Measurements from ENCODE around the gene CTCF. TPM values are rescaled to one million over a fixed set of nuclear protein-coding genes. Genes with fewer than 3 reads are reported as not detected.

Gene CTCF
- total and polyA plus RNA-seq, 2 experiments from 2014 or later = 64.5 to 72.3 TPM

DNA sequence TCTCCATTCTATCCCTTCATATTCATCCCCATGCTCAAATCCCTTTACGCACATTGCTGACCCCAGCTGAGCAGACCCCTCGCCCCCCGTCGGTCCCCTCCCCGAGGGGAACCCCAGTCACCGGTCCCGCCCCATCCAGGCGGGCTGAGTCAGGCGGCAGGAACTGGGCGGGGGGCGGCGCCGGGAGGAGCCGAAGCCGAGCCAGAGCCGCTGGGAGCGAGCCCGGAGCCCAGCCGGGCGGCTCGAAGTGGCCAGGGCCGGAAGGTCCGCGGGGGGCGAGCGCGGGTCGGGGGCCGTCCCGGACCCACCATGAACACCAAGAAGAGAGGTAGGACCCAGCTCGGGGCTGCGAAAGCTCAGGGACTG lies 25.1 kb upstream of the CTCF start (continued):
- TF ChIP-seq, protein P1, sequence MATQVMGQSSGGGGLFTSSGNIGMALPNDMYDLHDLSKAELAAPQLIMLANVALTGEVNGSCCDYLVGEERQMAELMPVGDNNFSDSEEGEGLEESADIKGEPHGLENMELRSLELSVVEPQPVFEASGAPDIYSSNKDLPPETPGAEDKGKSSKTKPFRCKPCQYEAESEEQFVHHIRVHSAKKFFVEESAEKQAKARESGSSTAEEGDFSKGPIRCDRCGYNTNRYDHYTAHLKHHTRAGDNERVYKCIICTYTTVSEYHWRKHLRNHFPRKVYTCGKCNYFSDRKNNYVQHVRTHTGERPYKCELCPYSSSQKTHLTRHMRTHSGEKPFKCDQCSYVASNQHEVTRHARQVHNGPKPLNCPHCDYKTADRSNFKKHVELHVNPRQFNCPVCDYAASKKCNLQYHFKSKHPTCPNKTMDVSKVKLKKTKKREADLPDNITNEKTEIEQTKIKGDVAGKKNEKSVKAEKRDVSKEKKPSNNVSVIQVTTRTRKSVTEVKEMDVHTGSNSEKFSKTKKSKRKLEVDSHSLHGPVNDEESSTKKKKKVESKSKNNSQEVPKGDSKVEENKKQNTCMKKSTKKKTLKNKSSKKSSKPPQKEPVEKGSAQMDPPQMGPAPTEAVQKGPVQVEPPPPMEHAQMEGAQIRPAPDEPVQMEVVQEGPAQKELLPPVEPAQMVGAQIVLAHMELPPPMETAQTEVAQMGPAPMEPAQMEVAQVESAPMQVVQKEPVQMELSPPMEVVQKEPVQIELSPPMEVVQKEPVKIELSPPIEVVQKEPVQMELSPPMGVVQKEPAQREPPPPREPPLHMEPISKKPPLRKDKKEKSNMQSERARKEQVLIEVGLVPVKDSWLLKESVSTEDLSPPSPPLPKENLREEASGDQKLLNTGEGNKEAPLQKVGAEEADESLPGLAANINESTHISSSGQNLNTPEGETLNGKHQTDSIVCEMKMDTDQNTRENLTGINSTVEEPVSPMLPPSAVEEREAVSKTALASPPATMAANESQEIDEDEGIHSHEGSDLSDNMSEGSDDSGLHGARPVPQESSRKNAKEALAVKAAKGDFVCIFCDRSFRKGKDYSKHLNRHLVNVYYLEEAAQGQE (IDR thresholded peaks at IDR 0.05; ENCODE audit: unreplicated experiment) = no peak

DNA sequence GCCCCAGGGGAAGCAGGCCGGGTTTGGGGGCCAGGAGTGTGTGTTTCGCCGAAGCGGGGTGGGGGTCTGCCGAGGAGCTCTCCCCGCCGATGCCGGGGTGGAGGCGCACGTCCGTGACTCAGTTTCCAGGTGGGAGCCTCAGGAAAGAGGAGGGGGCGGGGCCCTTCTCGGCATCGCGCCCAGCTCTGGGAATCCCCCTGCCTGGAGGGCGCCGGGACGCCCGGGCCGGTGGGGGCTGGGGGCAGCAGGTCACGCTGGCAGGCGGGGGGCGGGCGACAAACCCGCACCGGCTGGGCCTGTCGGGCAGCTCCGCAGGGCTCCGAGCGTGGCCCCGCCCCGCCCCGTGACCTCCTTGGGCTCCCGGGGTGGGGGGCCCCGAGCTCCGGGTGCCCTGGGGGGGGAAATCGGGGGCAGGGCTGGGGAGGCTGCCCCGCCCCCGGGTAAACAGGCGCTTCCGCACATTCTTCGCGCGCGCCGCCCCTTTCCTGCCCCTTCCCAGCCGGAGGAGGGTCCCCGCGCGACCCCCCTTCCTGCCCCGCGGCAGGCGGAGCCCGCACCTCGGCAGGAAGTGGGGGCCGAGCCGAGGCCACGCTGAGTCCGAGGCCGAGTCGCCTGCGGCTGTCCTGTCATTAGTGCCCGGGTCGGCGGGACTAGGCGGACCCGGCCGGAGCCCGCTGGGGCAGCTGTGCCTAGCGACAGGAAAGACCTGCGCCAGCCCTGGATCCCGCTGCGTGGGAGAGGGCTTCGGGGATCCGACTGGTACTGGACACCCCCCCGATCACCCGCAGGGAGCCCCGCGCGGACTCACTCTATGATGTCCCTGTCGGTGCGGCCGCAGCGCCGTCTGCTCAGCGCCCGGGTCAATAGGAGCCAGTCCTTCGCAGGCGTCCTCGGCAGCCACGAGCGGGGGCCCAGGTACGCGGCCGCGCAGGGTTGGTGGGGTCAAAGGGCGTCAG lies 24.4 kb upstream of the CTCF start:
- Histone ChIP-seq H3K27me3 (ENCODE audit: insufficient read depth) (peaks cover 88% of the 10 kb centered on the region), H3F3A (replicated peaks; ENCODE audit: low read depth) (0 out of 2 replicates have a peak, but pooled peaks cover 3% of the 10 kb centered on the region), H2AFZ (peak overlapping the region; percentile 76), H3K9me2 (ENCODE audit: insufficient read depth) (no peaks in the 10 kb centered on the region), H3K79me2 (replicated peaks; ENCODE audit: insufficient read depth) (no peaks in the 10 kb centered on the region), H4K20me1 (replicated peaks; ENCODE audit: insufficient read depth) (peaks cover 4% of the 10 kb centered on the region; the same call in 1 of the 2 replicates), H3K4me2 (peak overlapping the region; percentile 90), H3K36me3 (ENCODE audit: insufficient read depth) (no peaks in the 10 kb centered on the region), H3K4me3 (peak overlapping the region; percentile 77), H3K4me1 (ENCODE audit: insufficient read depth) (no peaks in the 10 kb centered on the region; the same call in 1 of the 2 replicates), H3K27ac (ENCODE audit: low read depth) (no peak overlapping the region)
- TF ChIP-seq EZH2 (IDR thresholded peaks at IDR 0.05; ENCODE audit: low read depth, unreplicated experiment) (peak; percentile 62), EZH2phosphoT487 (IDR thresholded peaks at IDR 0.05; ENCODE audit: unreplicated experiment) (no peak)
- peaks cover 12% of the 10 kb centered on the region for H3K36me3 Mint-ChIP-seq (ENCODE audit: low read depth)
- peaks cover 83% of the 10 kb centered on the region for H3K27me3 Mint-ChIP-seq (ENCODE audit: insufficient read depth, low read depth, poor library complexity)
- peak; percentile 18 for ATAC-seq
- no peaks in the 10 kb centered on the region; the same call in 2 of the 3 replicates for H3K9me3 Mint-ChIP-seq
- peak; percentile 52 for DNase-seq (ENCODE audit: low spot score)
- peaks cover 21% of the 10 kb centered on the region for H3K4me1 Mint-ChIP-seq
- H3K4me3 Mint-ChIP-seq = peak overlapping the region; percentile 63
- H3K27ac Mint-ChIP-seq = no peak overlapping the region

DNA sequence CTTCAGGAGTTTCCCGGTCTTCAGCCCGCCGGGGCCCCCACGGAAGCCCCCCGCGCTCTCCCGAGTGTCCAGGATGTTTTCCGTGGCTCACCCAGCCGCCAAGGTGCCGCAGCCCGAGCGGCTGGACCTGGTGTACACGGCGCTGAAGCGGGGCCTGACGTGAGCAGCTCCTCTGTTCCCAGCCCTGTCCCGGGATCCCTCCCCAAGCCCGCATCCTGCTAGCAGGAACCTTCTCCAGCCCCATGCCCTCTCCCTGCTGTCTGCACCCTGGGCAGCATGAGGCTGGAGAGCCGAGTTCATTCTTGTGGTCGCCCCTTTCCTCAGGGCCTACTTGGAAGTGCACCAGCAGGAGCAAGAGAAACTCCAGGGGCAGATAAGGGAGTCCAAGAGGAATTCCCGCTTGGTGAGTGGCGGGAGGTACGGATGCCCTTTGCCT lies 23.6 kb upstream of the CTCF start:
- Histone ChIP-seq H3K4me3 (peak overlapping the region; percentile 77), H2AFZ (no peak overlapping the region), H3K79me2 (replicated peaks; ENCODE audit: insufficient read depth) (no peaks in the 10 kb centered on the region), H3K27me3 (ENCODE audit: insufficient read depth) (peaks cover 80% of the 10 kb centered on the region), H3K27ac (ENCODE audit: low read depth) (no peak overlapping the region), H3K4me1 (ENCODE audit: insufficient read depth) (no peaks in the 10 kb centered on the region; the same call in 1 of the 2 replicates), H4K20me1 (replicated peaks; ENCODE audit: insufficient read depth) (peaks cover under 1% of the 10 kb centered on the region; the same call in 1 of the 2 replicates), H3K36me3 (ENCODE audit: insufficient read depth) (no peaks in the 10 kb centered on the region), H3K4me2 (peak overlapping the region; percentile 90), H3K9me2 (ENCODE audit: insufficient read depth) (no peaks in the 10 kb centered on the region), H3F3A (replicated peaks; ENCODE audit: low read depth) (0 out of 2 replicates have a peak, but pooled peaks cover 3% of the 10 kb centered on the region)
- DNase-seq (ENCODE audit: low spot score) = peak; percentile 42
- Mint-ChIP-seq H3K4me1 (peaks cover 21% of the 10 kb centered on the region), H3K9me3 (no peaks in the 10 kb centered on the region; the same call in 2 of the 3 replicates), H3K27me3 (ENCODE audit: insufficient read depth, low read depth, poor library complexity) (peaks cover 77% of the 10 kb centered on the region), H3K27ac (no peak overlapping the region), H3K4me3 (peak overlapping the region; percentile 59), H3K36me3 (ENCODE audit: low read depth) (peaks cover 12% of the 10 kb centered on the region)
- peak; percentile 19 for ATAC-seq
- TF ChIP-seq ZNF331 (CRISPR knock-in tag; IDR thresholded peaks at IDR 0.05; ENCODE audit: low read depth) (no peak), ZNF114 (CRISPR knock-in tag; IDR thresholded peaks at IDR 0.05) (no peak), ZNF462 (CRISPR knock-in tag; IDR thresholded peaks at IDR 0.05) (no peak)
- TF ChIP-seq, protein P2, sequence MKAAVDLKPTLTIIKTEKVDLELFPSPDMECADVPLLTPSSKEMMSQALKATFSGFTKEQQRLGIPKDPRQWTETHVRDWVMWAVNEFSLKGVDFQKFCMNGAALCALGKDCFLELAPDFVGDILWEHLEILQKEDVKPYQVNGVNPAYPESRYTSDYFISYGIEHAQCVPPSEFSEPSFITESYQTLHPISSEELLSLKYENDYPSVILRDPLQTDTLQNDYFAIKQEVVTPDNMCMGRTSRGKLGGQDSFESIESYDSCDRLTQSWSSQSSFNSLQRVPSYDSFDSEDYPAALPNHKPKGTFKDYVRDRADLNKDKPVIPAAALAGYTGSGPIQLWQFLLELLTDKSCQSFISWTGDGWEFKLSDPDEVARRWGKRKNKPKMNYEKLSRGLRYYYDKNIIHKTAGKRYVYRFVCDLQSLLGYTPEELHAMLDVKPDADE (IDR thresholded peaks at IDR 0.05) = no peak
